ENCODE measurements around the gene TIMP1. TPM values are rescaled to one million over a fixed set of nuclear protein-coding genes. Genes with fewer than 3 reads are reported as not detected.

Gene TIMP1
- polyA plus RNA-seq, 1 of the 3 experiments (the other 2 are of a cell fraction) = 323 TPM

DNA sequence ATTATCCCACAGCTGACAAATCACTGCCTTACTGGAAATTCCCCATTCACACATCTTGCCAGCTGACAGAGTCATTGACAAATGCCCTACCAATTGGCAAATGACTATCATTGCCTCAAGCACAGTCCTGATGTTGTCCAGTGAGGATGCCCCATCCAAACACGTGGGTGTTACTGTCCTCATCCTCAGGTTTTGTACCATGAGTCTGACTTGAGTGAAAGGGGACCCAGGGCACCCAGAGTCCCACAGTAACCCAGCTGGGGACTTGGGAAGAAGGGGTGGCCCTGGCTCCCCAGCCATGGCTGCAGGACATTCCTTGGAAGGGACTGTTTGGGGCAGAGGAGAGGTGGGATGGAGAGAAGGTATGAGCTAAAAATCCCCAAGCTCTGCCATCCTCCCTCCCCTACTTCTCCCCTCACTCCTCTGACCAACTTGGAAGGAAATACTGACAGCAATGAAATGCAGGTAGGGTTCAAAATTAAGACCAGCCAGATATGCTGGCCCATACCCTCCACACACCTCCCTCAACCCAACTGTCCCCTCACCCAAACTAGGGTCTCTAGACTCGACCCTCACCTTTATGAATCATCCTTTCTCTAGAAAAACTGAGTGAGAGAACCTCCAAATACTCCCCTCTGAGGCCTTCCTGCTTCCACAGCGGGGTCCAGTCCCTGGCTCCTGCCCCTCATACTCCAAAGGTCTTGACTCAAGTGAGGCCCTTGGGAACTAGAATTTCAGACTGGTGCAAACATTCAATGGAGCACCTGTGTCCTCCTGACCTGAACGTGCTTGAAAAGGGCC is 5.1 kb downstream of the TIMP1 start:
- ChIA-PET CTCF (interaction anchor here (1.6 kb wide), 1 partner anchor 57 kb away, joined by 5 read pairs; no protein-coding TSS in a partner anchor), POLR2A (no interaction called here)
- H3K27me3 ChIP-seq (ENCODE audit: insufficient read depth) = no peaks in the 10 kb centered on the region
- H3K36me3 ChIP-seq (replicated peaks in 1 of 2; ENCODE audit: control insufficient read depth in 1 of 2, insufficient read depth in 2 of 2, low read length in 1 of 2) = peaks cover 0 to 2% of the 10 kb centered on the region in 2 experiments
- H3K9ac ChIP-seq = no peak overlapping the region
- TF ChIP-seq TCF12 (IDR thresholded peaks at IDR 0.05) (no peak), YY1 (IDR thresholded peaks at IDR 0.05; ENCODE audit: low read depth) (no peak)
- no peaks in the 10 kb centered on the region for H3K9me3 ChIP-seq
- no peaks in the 10 kb centered on the region for H3K9me2 ChIP-seq
- no peaks in the 10 kb centered on the region for H4K20me1 ChIP-seq (ENCODE audit: insufficient read depth)
- H3K4me1 ChIP-seq (ENCODE audit: control insufficient read depth in 1 of 2, insufficient read depth in 2 of 2, low read depth in 1 of 2, low read length in 1 of 2) = no peaks in the 10 kb centered on the region; a peak in 1 of 4 replicates
- peaks cover 13% of the 10 kb centered on the region; the same call in 1 of the 2 replicates for H3K79me2 ChIP-seq (ENCODE audit: insufficient read depth)
- WGBS (ENCODE audit: low lambda C conversion rate) = 36% methylated on average over 4 of the region's 4 CpGs
- H2AFZ ChIP-seq (ENCODE audit: low read depth) = no peak overlapping the region
- H3K27ac ChIP-seq (ENCODE audit: low read depth in 2 of 2, low read length in 1 of 2) = no peak overlapping the region
- H3K4me2 ChIP-seq = no peak overlapping the region
- H3F3A ChIP-seq (replicated peaks; ENCODE audit: insufficient read depth) = peaks cover 8% of the 10 kb centered on the region
- no peak overlapping the region for H3K4me3 ChIP-seq (ENCODE audit: low read depth in 2 of 2, low read length in 1 of 2)
- no peak for DNase-seq

DNA sequence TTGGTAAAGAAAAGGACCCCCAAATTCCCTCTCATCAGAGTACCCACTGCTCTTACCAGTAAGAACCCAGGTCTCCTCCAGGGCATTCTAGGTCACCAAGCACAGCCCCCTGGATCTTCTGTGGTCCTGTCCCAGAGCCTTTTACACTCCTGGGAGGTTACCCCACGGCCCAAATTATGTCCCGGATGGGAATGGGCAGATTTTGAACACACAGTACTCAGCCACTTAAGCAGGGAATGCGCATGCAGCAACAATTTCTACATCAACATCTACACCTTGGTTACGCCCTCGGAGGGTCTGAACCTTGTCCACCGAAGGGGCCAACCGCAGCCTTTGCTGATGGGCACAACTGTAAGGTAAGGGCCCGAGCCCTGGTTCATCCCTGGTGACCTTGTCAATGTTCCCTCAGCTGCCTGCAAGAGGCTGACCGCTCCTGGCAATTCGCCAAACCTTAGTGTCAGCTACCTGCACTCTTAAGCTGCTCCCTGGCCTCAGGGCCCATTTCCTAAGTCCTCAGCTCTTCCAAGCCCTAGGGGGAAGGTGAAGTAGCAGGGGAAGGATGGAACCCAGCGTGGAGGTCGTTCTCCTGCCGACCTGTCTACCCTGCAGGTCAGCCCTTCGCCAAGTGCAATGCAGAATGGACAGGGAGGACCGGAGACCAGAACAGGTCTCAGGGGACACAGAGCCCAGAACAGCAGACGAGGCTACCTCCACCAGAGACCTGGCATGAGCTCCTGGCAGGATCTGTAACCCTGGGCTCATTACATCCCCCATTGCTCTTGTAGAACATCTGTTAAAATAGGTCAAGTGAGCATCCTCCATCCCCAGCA is 5.9 kb downstream of the TIMP1 start:
- H3K36me3 ChIP-seq (replicated peaks in 1 of 2; ENCODE audit: control insufficient read depth in 1 of 2, insufficient read depth in 2 of 2, low read length in 1 of 2) = peaks cover 0 to 2% of the 10 kb centered on the region in 2 experiments
- no peaks in the 10 kb centered on the region for H3K9me2 ChIP-seq
- no peak overlapping the region for H3K4me2 ChIP-seq
- no peaks in the 10 kb centered on the region for H3K27me3 ChIP-seq (ENCODE audit: insufficient read depth)
- no peaks in the 10 kb centered on the region for H3K9me3 ChIP-seq
- no peak overlapping the region for H3K9ac ChIP-seq
- no peak overlapping the region for H3K27ac ChIP-seq (ENCODE audit: low read depth in 2 of 2, low read length in 1 of 2)
- ChIA-PET POLR2A (no interaction called here), CTCF (interaction anchor here (1.6 kb wide), 2 partner anchors 11 to 56 kb away, joined by 3 to 5 read pairs; no protein-coding TSS in a partner anchor)
- WGBS (ENCODE audit: low lambda C conversion rate) = 66% methylated on average over 16 of the region's 16 CpGs
- DNase-seq = no peak
- no peak overlapping the region for H3K4me3 ChIP-seq (ENCODE audit: low read depth in 2 of 2, low read length in 1 of 2)
- H3F3A ChIP-seq (replicated peaks; ENCODE audit: insufficient read depth) = peaks cover 8% of the 10 kb centered on the region
- no peaks in the 10 kb centered on the region for H4K20me1 ChIP-seq (ENCODE audit: insufficient read depth)
- TF ChIP-seq YY1 (IDR thresholded peaks at IDR 0.05; ENCODE audit: low read depth) = no peak
- no peak for TF ChIP-seq POLR2AphosphoS5 (IDR thresholded peaks at IDR 0.05; ENCODE audit: low read depth, low read length)
- no peak for TF ChIP-seq FOSL2 (IDR thresholded peaks at IDR 0.05; ENCODE audit: borderline replicate concordance, low read depth)
- TF ChIP-seq RXRA (IDR thresholded peaks at IDR 0.05; ENCODE audit: borderline replicate concordance, low read depth) = no peak
- TF ChIP-seq SIN3A (IDR thresholded peaks at IDR 0.05; ENCODE audit: borderline replicate concordance, low read depth, low read length) = no peak
- TF ChIP-seq MEF2A (IDR thresholded peaks at IDR 0.05; ENCODE audit: borderline replicate concordance, low read depth) = no peak
- TF ChIP-seq, protein P1, sequence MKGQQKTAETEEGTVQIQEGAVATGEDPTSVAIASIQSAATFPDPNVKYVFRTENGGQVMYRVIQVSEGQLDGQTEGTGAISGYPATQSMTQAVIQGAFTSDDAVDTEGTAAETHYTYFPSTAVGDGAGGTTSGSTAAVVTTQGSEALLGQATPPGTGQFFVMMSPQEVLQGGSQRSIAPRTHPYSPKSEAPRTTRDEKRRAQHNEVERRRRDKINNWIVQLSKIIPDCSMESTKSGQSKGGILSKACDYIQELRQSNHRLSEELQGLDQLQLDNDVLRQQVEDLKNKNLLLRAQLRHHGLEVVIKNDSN (IDR thresholded peaks at IDR 0.05; ENCODE audit: borderline replicate concordance, low read depth) = no peak
- no peak for TF ChIP-seq EZH2phosphoT487 (IDR thresholded peaks at IDR 0.05; ENCODE audit: borderline replicate concordance, low read depth)
- no peak for TF ChIP-seq FOXJ3 (CRISPR knock-in tag; IDR thresholded peaks at IDR 0.05)
- TF ChIP-seq SMC3 (IDR thresholded peaks at IDR 0.05; ENCODE audit: low read depth, low read length) = no peak
- TF ChIP-seq EP300 (IDR thresholded peaks at IDR 0.05; ENCODE audit: borderline replicate concordance in 1 of 2, low read depth in 1 of 2, low read length in 1 of 2) = no peak
- TF ChIP-seq NFIC (IDR thresholded peaks at IDR 0.05; ENCODE audit: borderline replicate concordance) = no peak
- no peak for TF ChIP-seq RAD21 (IDR thresholded peaks at IDR 0.05; ENCODE audit: low read length)
- H3K79me2 ChIP-seq (ENCODE audit: insufficient read depth) = peaks cover 7% of the 10 kb centered on the region; the same call in 1 of the 2 replicates
- no peak overlapping the region for H2AFZ ChIP-seq (ENCODE audit: low read depth)
- no peaks in the 10 kb centered on the region for H3K4me1 ChIP-seq (ENCODE audit: control insufficient read depth in 1 of 2, insufficient read depth in 2 of 2, low read depth in 1 of 2, low read length in 1 of 2)
